ENCODE measurements around the gene RAB3GAP1.

GRCh38 chr2:135059577-135059976 is 7.5 kb downstream of the RAB3GAP1 start:
- TF ChIP-seq CTCF (IDR thresholded peaks at IDR 0.05; ENCODE audit: borderline replicate concordance, extremely low read depth, low read length, poor library complexity, severe bottlenecking) (no peak), EZH2 (IDR thresholded peaks at IDR 0.05; ENCODE audit: borderline replicate concordance, low read depth, low read length, severe bottlenecking) (no peak)

Measured in DND-41 (cell line).